HCT116 (cell line): Measurements from ENCODE around the gene ZFP3. TPM values are rescaled to one million over a fixed set of nuclear protein-coding genes. Genes with fewer than 3 reads are reported as not detected.

Experiments used
- ATAC-seq: fragments of 200-7000 bp; cut with Tn5 transposase; 2 replicates; pipeline ENCODE4 v1.9.1; 2020; ENCODE audit warnings: mild to moderate bottlenecking, moderate library complexity
- BruUV-seq: library from RNA; stranded (reverse); fragments of 400-500 nt; replicated peaks from 2 replicates; lab custom pipeline; 2021; lab: Mats Ljungman, UMichigan
- CTCF ChIA-PET: fragments of 300-600 bp; sonication (Branson Sonifier 250); formaldehyde crosslinking; loops from one replicate; lab custom pipeline; 2021; ENCODE audit warnings: antibody characterized with exemption; lab: Charles Lee
- POLR2A ChIA-PET: fragments of 300-600, 350-600 bp; sonication (Branson Sonifier 250); formaldehyde crosslinking; loops from one replicate; lab custom pipeline; 2021; ENCODE audit warnings: antibody characterized with exemption; lab: Charles Lee
- RAD21 ChIA-PET, 2 experiments: fragments of 300-600 bp; sonication (Branson Sonifier 250); formaldehyde crosslinking; loops; one replicate each; lab custom pipeline; 2023; ENCODE audit warnings: low total read pairs in 2 of 2; ENCODE audit not compliant: uncharacterized antibody in 2 of 2, unreplicated experiment in 2 of 2, low non-redundant PET in 1 of 2; lab: Charles Lee
- DNase-seq: peaks from one replicate; pipeline ENCODE4 v3.0.0-alpha.2; 2010; ENCODE audit warnings: low read depth, low spot score
- H2AFZ ChIP-seq: fragments of 200-600 bp; shearing (Covaris generic), sonication (generic); 2 replicates; pipeline ENCODE4 v1.6.1; 2017; ENCODE audit warnings: low read depth, mixed run types, mixed read lengths, antibody characterized with exemption, low read length; ENCODE audit not compliant: poor library complexity, severe bottlenecking
- H3K27ac ChIP-seq: 2 replicates; pipeline ENCODE4 v1.5.1; 2012; ENCODE audit warnings: low read depth, low read length
- H3K27me3 ChIP-seq: fragments of 200-600 bp; sonication (generic); 2 replicates; pipeline ENCODE4 v1.6.1; 2016; ENCODE audit warnings: mixed run types, low read length, mixed read lengths; ENCODE audit not compliant: insufficient read depth
- H3K36me3 ChIP-seq, 2 experiments: fragments of 200-500 bp in 1 of 2; fragments of 200-600 bp in 1 of 2; sonication (Bioruptor generic) in 1 of 2; sonication (generic) in 1 of 2; 2 replicates each; pipeline versions ENCODE4 v1.5.1 to v1.6.1; 2014 to 2016; ENCODE audit warnings: low read length in 2 of 2, inconsistent platforms in 1 of 2, mixed read lengths in 1 of 2, mixed run types in 1 of 2; ENCODE audit not compliant: insufficient read depth in 2 of 2, control insufficient read depth in 1 of 2
- H3K4me1 ChIP-seq, 2 experiments: fragments of 200-600 bp in 1 of 2; sonication (generic) in 1 of 2; 2 replicates each; pipeline versions ENCODE4 v1.5.1 to v1.6.1; 2012 to 2017; ENCODE audit warnings: low read length in 2 of 2, inconsistent platforms in 1 of 2, mild to moderate bottlenecking in 1 of 2, mixed read lengths in 1 of 2, mixed run types in 1 of 2, moderate library complexity in 1 of 2; ENCODE audit not compliant: insufficient read depth in 2 of 2, control insufficient read depth in 1 of 2
- H3K4me2 ChIP-seq: fragments of 200-600 bp; sonication (generic); 2 replicates; pipeline ENCODE4 v1.6.1; 2017; ENCODE audit warnings: mixed run types, low read length, mixed read lengths
- H3K4me3 ChIP-seq, 2 experiments: fragments of 200-600 bp in 1 of 2; sonication (generic) in 1 of 2; replicated peaks in 1 of 2; 2 replicates each; pipeline ENCODE4 v1.5.1; 2011 to 2016; ENCODE audit warnings: low read length in 2 of 2, control low read depth in 1 of 2, low read depth in 1 of 2, mild to moderate bottlenecking in 1 of 2, mixed read lengths in 1 of 2, mixed run types in 1 of 2
- H3K79me2 ChIP-seq: fragments of 200-600 bp; sonication (generic); 2 replicates; pipeline ENCODE4 v1.6.1; 2017; ENCODE audit warnings: mild to moderate bottlenecking, mixed run types, low read length, moderate library complexity, mixed read lengths; ENCODE audit not compliant: insufficient read depth
- H3K9ac ChIP-seq: fragments of 200-600 bp; sonication (generic); 2 replicates; pipeline ENCODE4 v1.6.1; 2016; ENCODE audit warnings: low read length, mixed read lengths
- H3K9me2 ChIP-seq: fragments of 200-600 bp; sonication (generic), shearing (Covaris generic); 2 replicates; pipeline ENCODE4 v1.6.1; 2017; ENCODE audit warnings: mixed run types, mild to moderate bottlenecking, moderate library complexity; ENCODE audit not compliant: insufficient read depth
- H3K9me3 ChIP-seq, 2 experiments: fragments of 200-500 bp in 1 of 2; fragments of 200-600 bp in 1 of 2; sonication (Bioruptor generic) in 1 of 2; sonication (generic) in 1 of 2; 2 replicates each; pipeline ENCODE4 v1.6.1; 2014 to 2017; ENCODE audit warnings: low read length in 2 of 2, mixed read lengths in 2 of 2, inconsistent platforms in 1 of 2, low read depth in 1 of 2, mild to moderate bottlenecking in 1 of 2, mixed run types in 1 of 2, moderate library complexity in 1 of 2; ENCODE audit not compliant: control insufficient read depth in 1 of 2, insufficient read depth in 1 of 2
- H4K20me1 ChIP-seq: fragments of 200-600 bp; sonication (generic), shearing (Covaris generic); 2 replicates; pipeline ENCODE4 v1.6.1; 2017; ENCODE audit warnings: mixed run types, mild to moderate bottlenecking, moderate library complexity; ENCODE audit not compliant: insufficient read depth
- CTCF ChIP-seq, 3 experiments: fragments of 200-600 bp in 1 of 3; sonication (generic) in 1 of 3; IDR thresholded peaks in 2 of 3; conservative IDR thresholded peaks in 1 of 3; 2 replicates each; pipeline ENCODE4 v1.5.1; 2012 to 2017; ENCODE audit warnings: low read depth in 2 of 3, low read length in 2 of 3, antibody characterized with exemption in 1 of 3, borderline replicate concordance in 1 of 3, control low read depth in 1 of 3, mild to moderate bottlenecking in 1 of 3, mixed read lengths in 1 of 3, mixed run types in 1 of 3, moderate library complexity in 1 of 3; ENCODE audit not compliant: insufficient read depth in 1 of 3
- ELF1 ChIP-seq: IDR thresholded peaks from 2 replicates; pipeline ENCODE4 v1.6.1; 2012; ENCODE audit warnings: low read depth, borderline replicate concordance
- EZH2phosphoT487 ChIP-seq: fragments of 200-600 bp; IDR thresholded peaks from 2 replicates; pipeline ENCODE4 v1.6.1; 2018; ENCODE audit warnings: antibody characterized with exemption, borderline replicate concordance
- FOSL1 ChIP-seq: IDR thresholded peaks from 2 replicates; pipeline ENCODE4 v1.6.1; 2012; ENCODE audit warnings: low read depth
- REST ChIP-seq: IDR thresholded peaks from 2 replicates; pipeline ENCODE4 v1.6.1; 2012; ENCODE audit warnings: low read depth
- ZNF274 ChIP-seq: fragments of 200-500 bp; sonication (Bioruptor generic); IDR thresholded peaks from 2 replicates; pipeline ENCODE4 v1.6.1; 2014; ENCODE audit warnings: mild to moderate bottlenecking, low read depth, low read length, inconsistent platforms
- intact Hi-C: fragments of 100-400 bp; cut with micrococcal nuclease; formaldehyde crosslinking; loops from 2 replicates; pipeline ENCODE4 v1.10.0; 2022
- total RNA-seq: library from RNA; stranded (reverse); gene quantifications from one replicate; pipeline ENCODE4 v1.2.1, GENCODE V29; 2021; ENCODE audit not compliant: unreplicated experiment
- TF ChIP-seq, protein P1 (sequence below): IDR thresholded peaks from 2 replicates; pipeline ENCODE4 v1.6.1; 2011; ENCODE audit warnings: mild to moderate bottlenecking, low read length, moderate library complexity; ENCODE audit not compliant: insufficient replicate concordance; ENCODE audit errors: extremely low read depth

The ZFP3 gene
- total RNA-seq, 1 experiment from 2014 or later, result 0.05 TPM

- H3K4me3 ChIP-seq, result no peak overlapping the region
- H3K4me2 ChIP-seq, result no peak overlapping the region
- no peaks in the 10 kb centered on the region for H3K79me2 ChIP-seq
- H2AFZ ChIP-seq, result no peak overlapping the region
- BruUV-seq, result no TSS peak
- no peaks in the 10 kb centered on the region for H3K9me2 ChIP-seq
- H3K4me1 ChIP-seq, result peaks cover 0 to 6% of the 10 kb centered on the region in 2 experiments; a peak in 1 of 4 replicates
- 0 out of 4 replicates have a peak, but pooled peaks cover 0 to 2% of the 10 kb centered on the region in 2 experiments for H3K9me3 ChIP-seq
- ChIA-PET CTCF (interaction anchor here (1.2 kb wide), 1 partner anchor 10 kb away, joined by 3 read pairs; no protein-coding TSS in a partner anchor), RAD21 (no interaction called here), POLR2A (no interaction called here)
- no peak overlapping the region for H3K27ac ChIP-seq
- H3K9ac ChIP-seq, result no peak overlapping the region
- intact Hi-C loops, result no loop called here
- TF ChIP-seq EZH2phosphoT487 (no peak), ELF1 (no peak)
- TF ChIP-seq, protein P1, sequence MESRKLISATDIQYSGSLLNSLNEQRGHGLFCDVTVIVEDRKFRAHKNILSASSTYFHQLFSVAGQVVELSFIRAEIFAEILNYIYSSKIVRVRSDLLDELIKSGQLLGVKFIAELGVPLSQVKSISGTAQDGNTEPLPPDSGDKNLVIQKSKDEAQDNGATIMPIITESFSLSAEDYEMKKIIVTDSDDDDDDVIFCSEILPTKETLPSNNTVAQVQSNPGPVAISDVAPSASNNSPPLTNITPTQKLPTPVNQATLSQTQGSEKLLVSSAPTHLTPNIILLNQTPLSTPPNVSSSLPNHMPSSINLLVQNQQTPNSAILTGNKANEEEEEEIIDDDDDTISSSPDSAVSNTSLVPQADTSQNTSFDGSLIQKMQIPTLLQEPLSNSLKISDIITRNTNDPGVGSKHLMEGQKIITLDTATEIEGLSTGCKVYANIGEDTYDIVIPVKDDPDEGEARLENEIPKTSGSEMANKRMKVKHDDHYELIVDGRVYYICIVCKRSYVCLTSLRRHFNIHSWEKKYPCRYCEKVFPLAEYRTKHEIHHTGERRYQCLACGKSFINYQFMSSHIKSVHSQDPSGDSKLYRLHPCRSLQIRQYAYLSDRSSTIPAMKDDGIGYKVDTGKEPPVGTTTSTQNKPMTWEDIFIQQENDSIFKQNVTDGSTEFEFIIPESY, result no peak
- no peaks in the 10 kb centered on the region for H3K36me3 ChIP-seq
- DNase-seq (no peak), ATAC-seq (no peak)
- H4K20me1 ChIP-seq, result no peaks in the 10 kb centered on the region
- no peaks in the 10 kb centered on the region for H3K27me3 ChIP-seq
Observed at GRCh38 chr17:5045496-5045895, 32.8 kb upstream of the ZFP3 start.

DNA sequence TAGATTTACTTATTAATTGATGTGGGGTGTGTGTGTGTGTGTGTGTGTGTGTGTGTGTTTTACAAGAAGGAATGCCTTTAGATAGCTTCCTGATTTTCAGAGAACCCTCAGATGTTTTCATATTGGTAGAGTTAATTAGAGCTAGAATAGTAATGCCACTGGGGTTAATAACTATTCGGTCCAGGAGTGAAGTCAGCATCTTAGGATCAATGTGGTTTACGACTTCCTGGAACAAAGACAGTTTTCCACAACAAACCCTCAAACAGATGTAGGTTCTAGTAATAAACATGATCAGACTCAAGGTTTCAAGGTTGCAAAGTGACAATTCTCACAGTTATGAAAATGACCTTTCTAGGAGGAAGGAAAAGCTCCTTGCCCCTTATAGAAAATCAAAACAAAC is 30.8 kb upstream of the ZFP3 start:
- no peak overlapping the region for H2AFZ ChIP-seq
- DNase-seq (no peak), ATAC-seq (no peak)
- no peaks in the 10 kb centered on the region for H3K79me2 ChIP-seq
- BruUV-seq, result no TSS peak
- intact Hi-C loops, result no loop called here
- H3K9me3 ChIP-seq, result no peaks in the 10 kb centered on the region
- H3K27ac ChIP-seq, result no peak overlapping the region
- H3K4me2 ChIP-seq, result no peak overlapping the region
- no peaks in the 10 kb centered on the region for H4K20me1 ChIP-seq
- H3K36me3 ChIP-seq, result no peaks in the 10 kb centered on the region
- H3K4me1 ChIP-seq, result peaks cover 0 to 5% of the 10 kb centered on the region in 2 experiments; a peak in 1 of 4 replicates
- ChIA-PET RAD21 (no interaction called here), CTCF (no interaction called here), POLR2A (interaction anchor here (0.6 kb wide), 1 partner anchor 39 kb away, joined by 3 read pairs; no protein-coding TSS in a partner anchor)
- H3K9ac ChIP-seq, result no peak overlapping the region
- no peaks in the 10 kb centered on the region for H3K9me2 ChIP-seq
- no peaks in the 10 kb centered on the region for H3K27me3 ChIP-seq
- no peak overlapping the region for H3K4me3 ChIP-seq
- TF ChIP-seq CTCF (IDR thresholded peaks at IDR 0.05 in 2 of 3, conservative IDR thresholded peaks at IDR 0.05 in 1 of 3; ENCODE audit: borderline replicate concordance in 1 of 3, insufficient read depth in 1 of 3, low read depth in 2 of 3, low read length in 2 of 3) (no peak), FOSL1 (no peak), REST (no peak), ZNF274 (no peak)
- TF ChIP-seq, protein P1, result no peak
